NCI-H2196 treated with DMSO at 0.1 percent for 48 hours (cell line): ENCODE measurements around the gene TGFBI.

Source experiments
- DNase-seq: peaks from one replicate; lab custom pipeline; 2025; ENCODE audit not compliant: unreplicated experiment; lab: John Stamatoyannopoulos, UW

TGFBI gene

GRCh38 chr5:136028782-136029742, at the start of gene TGFBI:
TSS of gene TGFBI (plus strand) at chr5:136028988. CDS start at chr5:136029056, 68 bp downstream.
- no peak for DNase-seq

GRCh38 chr5:135978993-135979392, 49.8 kb upstream of the TGFBI start:
- DNase-seq, result no peak

- no peak for DNase-seq
Measured at GRCh38 chr5:135979510-135979909, 49.3 kb upstream of the TGFBI start.

- no peak for DNase-seq
Measured at GRCh38 chr5:135980620-135981019, 48.2 kb upstream of the TGFBI start.

- no peak for DNase-seq
Measured at GRCh38 chr5:135985951-135986350, 42.8 kb upstream of the TGFBI start.

GRCh38 chr5:135986401-135986800, 42.4 kb upstream of the TGFBI start:
- no peak for DNase-seq

- no peak for DNase-seq
Measured at GRCh38 chr5:135986891-135987401, 41.8 kb upstream of the TGFBI start.

GRCh38 chr5:135988546-135988945, 40.2 kb upstream of the TGFBI start:
- no peak for DNase-seq

GRCh38 chr5:135989686-135990085, 39.1 kb upstream of the TGFBI start:
- DNase-seq, result no peak

- DNase-seq, result no peak
Measured at GRCh38 chr5:135990528-135991255, 38.1 kb upstream of the TGFBI start.

GRCh38 chr5:135991429-135991828, 37.4 kb upstream of the TGFBI start:
- DNase-seq, result no peak

GRCh38 chr5:135993335-135993879, 35.4 kb upstream of the TGFBI start:
- DNase-seq, result no peak

- no peak for DNase-seq
Measured at GRCh38 chr5:135993880-135994636, 34.7 kb upstream of the TGFBI start.

GRCh38 chr5:135995976-135996375, 32.8 kb upstream of the TGFBI start:
- no peak for DNase-seq

- no peak for DNase-seq
Measured at GRCh38 chr5:135996611-135997010, 32.2 kb upstream of the TGFBI start.

- DNase-seq, result no peak
Measured at GRCh38 chr5:135997673-135998335, 31.0 kb upstream of the TGFBI start.

- no peak for DNase-seq
Measured at GRCh38 chr5:135998889-135999288, 29.9 kb upstream of the TGFBI start.

GRCh38 chr5:135999406-136000139, 29.2 kb upstream of the TGFBI start:
- DNase-seq, result no peak

- no peak for DNase-seq
Measured at GRCh38 chr5:136000147-136000546, 28.6 kb upstream of the TGFBI start.

GRCh38 chr5:136000932-136001331, 27.9 kb upstream of the TGFBI start:
- DNase-seq, result no peak
